IPS-15b (cell line): Measurements from ENCODE around the gene LRRC4.

ENCODE experiments used
- H3K27me3 ChIP-seq: one replicate; pipeline ENCODE4 v1.6.1; 2013; ENCODE audit warnings: low read length; ENCODE audit not compliant: control insufficient read depth, insufficient read depth
- H3K36me3 ChIP-seq: one replicate; pipeline ENCODE4 v1.6.1; 2013; ENCODE audit warnings: low read length; ENCODE audit not compliant: control insufficient read depth, insufficient read depth
- H3K4me1 ChIP-seq: one replicate; pipeline ENCODE4 v1.6.1; 2013; ENCODE audit warnings: mild to moderate bottlenecking, low read length; ENCODE audit not compliant: control insufficient read depth, insufficient read depth
- H3K4me3 ChIP-seq: one replicate; pipeline ENCODE4 v1.5.1; 2013; ENCODE audit warnings: low read depth, low read length
- H3K9ac ChIP-seq: one replicate; pipeline ENCODE4 v1.6.1; 2013; ENCODE audit warnings: low read depth, mild to moderate bottlenecking, low read length
- H3K9me3 ChIP-seq: one replicate; pipeline ENCODE4 v1.6.1; 2013; ENCODE audit warnings: mild to moderate bottlenecking, low read length; ENCODE audit not compliant: control insufficient read depth, insufficient read depth

Gene LRRC4

DNA sequence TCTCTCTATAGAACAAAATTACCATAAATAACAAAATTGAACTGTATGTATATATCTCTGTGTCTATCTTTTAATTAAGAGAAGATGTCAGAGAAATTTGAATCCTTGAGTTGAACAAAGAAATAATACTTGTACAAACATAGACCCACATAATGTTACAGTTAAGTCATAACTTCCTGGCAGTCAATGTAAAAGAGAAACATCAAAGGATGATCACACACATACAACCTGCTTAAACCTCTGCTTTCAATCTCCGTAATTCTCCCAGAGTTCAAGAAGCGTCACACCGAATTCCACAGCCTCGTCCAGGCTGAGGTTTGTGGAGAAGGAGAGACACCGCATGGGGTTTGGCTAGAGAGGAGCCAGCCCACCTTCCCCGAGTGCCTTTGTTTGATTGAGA lies 40.1 kb upstream of the LRRC4 start:
- no peak overlapping the region for H3K9ac ChIP-seq
- H3K36me3 ChIP-seq = peaks cover 8% of the 10 kb centered on the region
- H3K4me3 ChIP-seq = no peak overlapping the region
- H3K27me3 ChIP-seq = no peaks in the 10 kb centered on the region
- no peaks in the 10 kb centered on the region for H3K4me1 ChIP-seq
- no peaks in the 10 kb centered on the region for H3K9me3 ChIP-seq

DNA sequence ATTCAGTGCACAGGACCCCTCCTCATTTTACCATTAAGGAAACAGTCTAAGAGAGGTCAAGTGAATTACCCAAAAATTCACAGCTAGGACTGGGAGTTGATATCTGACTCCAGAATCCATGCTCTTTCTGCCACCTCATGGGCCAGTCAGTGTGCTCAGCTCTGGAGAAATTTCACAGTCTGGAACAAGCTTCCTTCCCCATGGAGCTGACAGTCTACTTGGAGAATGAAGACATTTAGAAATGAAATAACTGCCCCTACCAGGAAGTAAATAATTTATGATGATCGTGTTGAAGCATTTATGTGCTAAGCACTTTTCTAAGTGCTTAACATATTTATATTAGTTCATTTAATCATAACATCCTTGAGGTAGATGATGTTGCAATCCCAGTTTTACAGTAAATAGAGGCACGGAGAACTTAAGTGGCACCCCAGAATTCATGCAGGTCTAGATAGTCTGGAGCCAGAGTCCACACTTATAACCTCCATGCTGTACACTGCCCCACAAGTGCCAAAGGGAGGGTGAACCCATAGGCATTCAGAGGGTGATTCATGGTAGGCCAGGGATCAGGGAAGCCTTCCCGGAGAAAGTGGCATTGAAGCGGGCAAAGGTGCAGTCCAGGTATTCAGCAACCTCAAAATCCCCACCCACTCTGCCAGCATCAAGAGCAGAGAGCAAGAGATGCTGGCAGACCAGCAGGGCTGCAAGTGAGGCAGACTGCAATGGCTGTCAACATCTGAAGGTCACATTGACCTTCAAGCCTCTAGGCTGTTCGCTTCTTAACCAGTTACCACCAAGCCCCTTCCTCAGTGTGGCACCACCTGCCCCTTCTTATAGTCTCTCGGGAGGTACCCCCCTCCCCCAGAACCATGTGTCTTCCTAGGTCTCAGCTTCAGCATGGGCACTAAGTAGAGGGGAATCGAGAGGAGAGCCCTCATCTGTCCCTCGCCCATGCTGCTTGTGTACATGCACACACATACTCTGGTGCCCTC lies 38.4 kb upstream of the LRRC4 start:
- no peak overlapping the region for H3K4me3 ChIP-seq
- H3K27me3 ChIP-seq = no peaks in the 10 kb centered on the region
- no peaks in the 10 kb centered on the region for H3K4me1 ChIP-seq
- H3K9me3 ChIP-seq = no peaks in the 10 kb centered on the region
- peaks cover 4% of the 10 kb centered on the region for H3K36me3 ChIP-seq
- H3K9ac ChIP-seq = no peak overlapping the region

DNA sequence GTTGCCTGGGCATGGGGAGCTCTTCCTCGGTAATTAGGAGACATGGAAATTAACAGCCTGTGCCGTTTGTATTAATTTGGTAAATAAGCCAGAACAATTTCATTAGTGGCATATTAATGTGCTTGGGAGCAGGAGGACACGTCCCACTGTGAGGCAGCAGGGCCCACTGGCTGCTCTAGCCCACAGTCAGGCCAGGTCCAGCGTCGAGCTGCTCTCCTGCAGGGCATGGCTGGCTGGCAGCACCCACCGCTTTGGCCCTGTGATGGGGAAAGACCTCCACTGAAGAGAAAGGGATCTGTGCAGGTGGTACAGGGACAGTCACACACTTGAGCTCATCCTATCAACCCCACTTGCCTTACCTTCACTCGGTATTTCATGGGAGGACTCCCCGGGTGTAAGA lies 37.5 kb upstream of the LRRC4 start:
- H3K9ac ChIP-seq = no peak overlapping the region
- H3K9me3 ChIP-seq = no peaks in the 10 kb centered on the region
- no peaks in the 10 kb centered on the region for H3K4me1 ChIP-seq
- H3K27me3 ChIP-seq = no peaks in the 10 kb centered on the region
- peaks cover 4% of the 10 kb centered on the region for H3K36me3 ChIP-seq
- H3K4me3 ChIP-seq = no peak overlapping the region

DNA sequence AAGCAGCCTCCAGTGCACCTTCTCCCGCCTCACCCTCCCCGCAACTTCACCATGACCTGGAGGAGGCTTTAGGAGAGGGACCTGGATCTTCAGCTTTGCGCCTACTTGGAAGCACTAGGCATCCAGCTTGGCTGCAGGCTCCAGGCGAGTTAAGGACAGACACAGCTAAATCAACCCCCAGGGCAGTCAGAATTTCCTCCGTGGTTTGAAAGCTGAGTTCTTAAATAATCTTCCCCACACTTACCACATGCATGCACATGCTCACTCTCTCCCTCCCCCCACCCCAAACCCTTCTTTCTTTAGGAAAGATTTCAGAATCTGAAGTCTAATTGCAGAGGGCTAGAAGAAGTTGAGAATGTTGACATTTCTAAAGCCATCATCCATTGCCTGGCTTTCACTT lies 36.7 kb upstream of the LRRC4 start:
- Histone ChIP-seq H3K4me3 (no peak overlapping the region), H3K9me3 (no peaks in the 10 kb centered on the region), H3K4me1 (no peaks in the 10 kb centered on the region), H3K36me3 (peaks cover 4% of the 10 kb centered on the region), H3K9ac (no peak overlapping the region), H3K27me3 (no peaks in the 10 kb centered on the region)

DNA sequence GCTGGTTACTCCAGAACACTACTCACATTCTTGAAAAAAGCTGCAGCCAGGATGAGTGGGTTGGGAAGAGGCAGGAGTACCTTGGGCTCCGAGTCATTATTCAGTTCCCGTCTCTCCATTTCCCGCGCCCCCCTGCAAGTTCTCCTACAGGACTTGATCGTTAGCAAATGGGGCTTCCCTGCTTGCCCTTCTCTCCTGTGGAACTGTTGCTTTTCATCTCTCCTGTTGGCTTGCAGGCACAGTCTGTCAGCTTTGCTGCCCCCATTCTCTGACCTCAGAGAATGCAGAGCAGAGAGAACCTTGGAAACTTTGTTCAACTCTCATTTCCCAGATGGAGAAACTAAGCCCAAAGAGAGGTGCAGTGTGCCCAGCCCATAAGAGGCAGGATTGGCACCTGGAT lies 35.6 kb upstream of the LRRC4 start:
- Histone ChIP-seq H3K4me1 (no peaks in the 10 kb centered on the region), H3K9ac (no peak overlapping the region), H3K36me3 (peaks cover 3% of the 10 kb centered on the region), H3K9me3 (no peaks in the 10 kb centered on the region), H3K4me3 (no peak overlapping the region), H3K27me3 (no peaks in the 10 kb centered on the region)

DNA sequence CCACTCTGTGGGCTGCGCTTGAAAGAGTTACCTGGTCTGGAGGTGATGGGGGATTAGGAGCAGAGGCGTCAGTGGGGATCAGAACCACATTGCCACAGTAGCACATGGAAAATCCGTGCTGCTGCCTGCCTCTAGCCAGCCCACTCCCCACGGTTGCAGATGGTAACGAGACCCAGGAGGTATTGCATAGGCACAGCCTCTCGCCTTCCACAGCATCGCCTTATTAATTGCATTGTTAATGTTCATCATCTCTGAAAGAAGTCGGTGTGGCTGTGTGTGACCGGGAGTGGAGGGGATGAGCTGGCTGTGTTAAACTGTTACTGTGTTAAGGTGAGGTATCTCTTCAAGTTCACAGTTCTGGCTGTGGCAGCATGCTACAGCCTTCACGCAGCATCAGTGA lies 35.2 kb upstream of the LRRC4 start:
- Histone ChIP-seq H3K9ac (no peak overlapping the region), H3K27me3 (no peaks in the 10 kb centered on the region)

DNA sequence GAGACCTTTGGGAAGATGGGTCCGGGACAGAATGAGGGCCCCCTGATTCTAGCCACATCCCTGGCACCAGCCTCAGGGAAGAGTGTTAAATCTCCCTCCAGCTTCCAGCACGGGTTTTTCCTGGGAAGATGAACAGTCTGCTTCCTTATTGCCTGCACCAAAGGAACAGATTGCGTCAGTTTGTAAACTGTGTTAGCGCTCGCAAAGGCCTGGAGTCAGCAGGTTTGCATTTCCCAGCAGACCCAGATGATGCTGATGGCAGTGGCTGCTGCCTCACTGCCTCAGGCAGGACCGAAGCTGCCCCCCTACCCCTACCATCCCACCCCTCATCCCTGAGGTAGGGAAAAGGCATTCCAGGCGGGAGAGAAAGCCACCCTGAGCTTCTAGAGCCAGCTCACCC lies 34.6 kb upstream of the LRRC4 start:
- H3K4me3 ChIP-seq = no peak overlapping the region
- no peaks in the 10 kb centered on the region for H3K27me3 ChIP-seq
- H3K9me3 ChIP-seq = no peaks in the 10 kb centered on the region
- no peaks in the 10 kb centered on the region for H3K4me1 ChIP-seq
- no peaks in the 10 kb centered on the region for H3K36me3 ChIP-seq
- H3K9ac ChIP-seq = no peak overlapping the region

More for the DNA sequence above, 35.2 kb upstream of the LRRC4 start:
- Histone ChIP-seq H3K4me1 (no peaks in the 10 kb centered on the region), H3K9me3 (no peaks in the 10 kb centered on the region), H3K36me3 (no peaks in the 10 kb centered on the region), H3K4me3 (no peak overlapping the region)

DNA sequence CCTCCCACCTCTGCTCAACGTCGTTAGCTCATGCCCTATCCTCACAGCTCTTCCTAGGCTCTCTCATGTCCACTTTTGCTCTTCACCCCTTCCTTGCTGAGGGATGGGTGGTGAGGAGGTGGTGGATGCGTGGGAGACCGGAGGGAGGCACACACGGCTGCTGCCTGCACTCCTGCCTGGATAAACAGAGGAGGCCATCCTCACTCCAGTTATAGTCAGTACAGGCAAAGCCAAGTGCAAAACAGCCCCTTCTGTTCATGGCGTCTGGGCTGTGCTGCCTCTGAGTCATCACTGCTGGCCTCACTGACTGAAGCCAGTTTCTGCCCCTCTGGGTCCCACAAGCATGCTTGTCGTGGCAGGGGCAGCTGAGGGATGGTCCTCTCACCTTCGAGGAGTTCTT lies 31.9 kb upstream of the LRRC4 start:
- Histone ChIP-seq H3K4me1 (no peaks in the 10 kb centered on the region), H3K27me3 (no peaks in the 10 kb centered on the region), H3K36me3 (no peaks in the 10 kb centered on the region), H3K4me3 (no peak overlapping the region), H3K9me3 (no peaks in the 10 kb centered on the region), H3K9ac (no peak overlapping the region)

DNA sequence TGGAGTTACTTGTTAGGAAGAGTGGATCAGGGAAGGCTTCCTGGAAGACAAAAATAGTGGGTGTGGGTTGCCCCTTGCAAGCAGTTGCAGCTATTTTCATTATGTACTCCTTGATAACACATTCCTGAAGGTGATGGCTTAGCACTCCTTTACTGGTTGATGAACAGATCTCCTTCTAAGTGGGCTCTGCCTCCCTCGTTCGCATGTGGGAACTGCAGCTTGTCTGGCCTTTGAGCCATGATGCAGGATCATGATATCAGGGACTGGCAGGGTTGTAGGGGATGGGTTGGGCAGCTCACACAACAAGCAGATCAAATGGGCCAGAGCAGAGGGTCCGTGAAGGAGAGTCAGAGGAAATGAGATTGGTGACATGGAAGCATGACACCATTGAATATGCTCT lies 28.8 kb upstream of the LRRC4 start:
- Histone ChIP-seq H3K36me3 (no peaks in the 10 kb centered on the region), H3K27me3 (no peaks in the 10 kb centered on the region), H3K9ac (no peak overlapping the region), H3K9me3 (no peaks in the 10 kb centered on the region), H3K4me3 (no peak overlapping the region), H3K4me1 (no peaks in the 10 kb centered on the region)

DNA sequence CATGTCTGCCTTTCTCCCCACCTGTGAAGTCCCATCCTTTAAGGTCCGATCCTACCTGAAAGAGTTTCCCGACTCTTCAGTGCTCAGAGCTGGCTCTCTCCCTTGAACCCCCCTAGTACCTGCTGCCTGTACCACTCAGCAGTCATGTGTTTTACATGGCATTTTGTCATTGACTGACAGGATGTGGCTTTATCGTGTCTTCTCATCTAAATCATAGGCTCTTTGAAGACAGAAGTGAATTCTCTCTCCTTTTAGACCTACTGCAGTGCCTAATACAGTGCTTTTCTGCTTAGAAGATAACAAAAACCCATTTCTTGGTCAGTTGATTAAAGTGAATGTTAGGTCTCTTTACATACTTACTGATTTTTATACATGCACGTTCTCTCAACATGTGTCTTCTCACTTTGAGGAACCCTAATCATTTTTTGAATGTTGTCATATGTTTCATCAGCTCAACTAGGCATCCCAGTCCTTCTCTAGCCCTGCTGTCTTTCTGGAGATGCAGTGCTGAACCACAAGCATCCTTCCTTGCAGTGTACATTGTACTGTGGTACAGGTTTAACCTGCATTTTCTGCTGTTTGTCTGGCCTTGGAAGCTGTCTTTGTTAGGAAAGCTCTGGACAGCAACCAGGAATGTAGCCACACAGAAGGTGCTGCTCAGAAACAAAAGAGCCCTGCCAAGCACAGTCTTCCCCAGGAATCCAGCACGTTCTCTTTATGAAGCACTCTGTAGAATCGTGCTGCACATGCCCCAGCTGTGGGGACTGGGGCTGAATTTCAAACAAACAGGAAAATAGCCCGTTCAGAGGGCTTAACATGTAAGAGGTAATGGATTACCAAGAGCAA lies 28.1 kb upstream of the LRRC4 start:
- Histone ChIP-seq H3K9ac (no peak overlapping the region), H3K27me3 (no peaks in the 10 kb centered on the region), H3K4me1 (no peaks in the 10 kb centered on the region), H3K9me3 (no peaks in the 10 kb centered on the region), H3K36me3 (no peaks in the 10 kb centered on the region), H3K4me3 (no peak overlapping the region)

DNA sequence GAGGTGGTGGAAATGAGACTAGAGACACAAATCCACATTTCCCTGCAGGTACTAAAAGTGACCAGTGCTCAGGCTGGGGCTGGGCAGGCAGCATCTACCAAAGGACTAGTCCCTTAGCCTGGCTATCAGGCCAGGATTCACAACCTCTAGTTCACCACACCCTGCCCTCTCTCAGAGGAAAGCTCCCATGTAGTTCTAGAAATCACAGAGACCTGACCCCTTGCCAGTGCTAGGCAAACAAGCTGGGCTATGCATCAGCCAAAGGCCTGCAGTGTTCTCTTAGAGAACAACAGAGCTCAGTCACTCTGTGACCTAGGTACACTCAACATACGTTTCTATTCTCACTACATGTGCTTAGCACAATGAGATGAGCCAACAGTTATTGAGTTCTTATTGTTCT lies 26.7 kb upstream of the LRRC4 start:
- no peak overlapping the region for H3K9ac ChIP-seq
- no peak overlapping the region for H3K4me3 ChIP-seq
- H3K27me3 ChIP-seq = no peaks in the 10 kb centered on the region
- no peaks in the 10 kb centered on the region for H3K4me1 ChIP-seq
- no peaks in the 10 kb centered on the region for H3K9me3 ChIP-seq
- no peaks in the 10 kb centered on the region for H3K36me3 ChIP-seq

DNA sequence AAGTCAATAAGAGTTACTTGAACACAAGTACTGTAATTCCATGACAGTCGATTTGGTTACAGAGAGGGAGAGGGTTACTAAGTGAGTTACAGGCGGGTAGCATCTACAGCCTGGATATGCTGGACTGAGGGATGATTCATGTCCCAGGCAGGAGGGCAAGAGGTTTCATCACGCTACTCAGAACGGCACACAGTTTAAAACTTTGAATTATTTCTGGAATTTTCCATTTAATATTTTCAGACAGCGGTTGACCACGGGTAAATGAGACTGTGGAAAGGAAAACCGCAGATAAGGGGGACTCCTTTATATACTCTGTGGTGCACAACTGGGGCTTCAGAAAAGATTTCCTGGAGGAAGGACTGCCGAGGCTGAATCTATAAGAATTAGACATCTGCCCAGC lies 25.7 kb upstream of the LRRC4 start:
- Histone ChIP-seq H3K4me1 (no peaks in the 10 kb centered on the region), H3K9ac (no peak overlapping the region), H3K27me3 (no peaks in the 10 kb centered on the region), H3K36me3 (no peaks in the 10 kb centered on the region), H3K4me3 (no peak overlapping the region), H3K9me3 (no peaks in the 10 kb centered on the region)
